HEK293 (cell line): ENCODE measurements around the gene SMURF1.

Source experiments
- CTCF ChIP-seq: fragments of 450-650 bp; formaldehyde crosslinking; IDR thresholded peaks from 2 replicates; pipeline ENCODE4 v1.5.1; 2016; ENCODE audit warnings: missing biosample characterization, missing genetic modification characterization
- SP2 ChIP-seq: fragments of 450-650 bp; formaldehyde crosslinking; IDR thresholded peaks from 2 replicates; pipeline ENCODE4 v1.5.1; 2016; ENCODE audit warnings: missing biosample characterization, missing genetic modification characterization
- ZBTB26 ChIP-seq: fragments of 450-650 bp; formaldehyde crosslinking; optimal IDR thresholded peaks from 2 replicates; pipeline ENCODE3; 2016; ENCODE audit warnings: missing biosample characterization, mild to moderate bottlenecking, missing genetic modification characterization
- ZNF274 ChIP-seq, 2 experiments: fragments of 200-500 bp in 1 of 2; fragments of 450-650 bp in 1 of 2; sonication (Bioruptor generic) in 1 of 2; formaldehyde crosslinking in 1 of 2; IDR thresholded peaks; 2 replicates each; pipeline versions ENCODE4 v1.5.1 to v1.6.1; 2014 to 2016; ENCODE audit warnings: borderline replicate concordance in 1 of 2, inconsistent platforms in 1 of 2, low read length in 1 of 2, missing biosample characterization in 1 of 2, missing genetic modification characterization in 1 of 2
- TF ChIP-seq, protein P1 (sequence below): fragments of 450-650 bp; formaldehyde crosslinking; conservative IDR thresholded peaks from 2 replicates; pipeline ENCODE4 v1.5.1; 2016; ENCODE audit warnings: low read depth, missing biosample characterization, missing genetic modification characterization

DNA sequence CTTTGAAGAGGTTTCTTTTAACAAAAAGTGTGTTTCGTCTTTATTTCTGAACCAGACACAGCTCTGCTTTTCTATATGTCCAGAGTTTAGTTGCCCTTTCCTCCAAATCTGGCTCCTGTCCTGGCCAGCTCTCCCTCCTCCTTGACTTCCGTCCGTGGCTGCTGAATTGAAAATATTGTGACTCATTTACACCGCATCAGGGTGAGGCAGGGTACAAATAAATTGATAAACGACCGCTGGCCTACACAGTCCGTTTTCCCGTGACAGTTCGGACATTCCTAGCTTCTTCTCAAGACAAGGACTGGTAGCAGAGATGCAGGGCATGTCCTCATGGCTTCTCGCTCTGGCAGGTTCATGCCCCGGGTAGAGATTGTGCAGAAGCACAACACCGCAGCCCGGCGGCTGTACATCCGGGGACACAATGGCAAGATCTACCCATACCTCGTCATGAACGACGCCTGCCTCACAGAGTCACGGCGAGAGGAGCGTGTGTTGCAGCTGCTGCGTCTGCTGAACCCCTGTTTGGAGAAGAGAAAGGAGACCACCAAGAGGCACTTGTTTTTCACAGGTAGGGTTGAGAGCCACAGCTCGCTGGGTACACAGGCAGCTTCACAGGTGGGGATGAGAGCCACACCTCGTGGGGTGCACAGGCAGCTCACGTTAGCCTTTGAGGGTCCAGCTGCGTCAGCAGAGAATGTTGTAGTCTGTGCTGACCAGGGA is 139.0 kb downstream of the SMURF1 start:
- TF ChIP-seq ZNF274 (IDR thresholded peaks at IDR 0.05; ENCODE audit: low read length) (no peak), ZNF274 (tag by site-specific recombination; IDR thresholded peaks at IDR 0.05; ENCODE audit: borderline replicate concordance) (no peak), CTCF (tag by site-specific recombination) (no peak), ZBTB26 (no peak), SP2 (tag by site-specific recombination) (no peak)
- TF ChIP-seq, protein P1, sequence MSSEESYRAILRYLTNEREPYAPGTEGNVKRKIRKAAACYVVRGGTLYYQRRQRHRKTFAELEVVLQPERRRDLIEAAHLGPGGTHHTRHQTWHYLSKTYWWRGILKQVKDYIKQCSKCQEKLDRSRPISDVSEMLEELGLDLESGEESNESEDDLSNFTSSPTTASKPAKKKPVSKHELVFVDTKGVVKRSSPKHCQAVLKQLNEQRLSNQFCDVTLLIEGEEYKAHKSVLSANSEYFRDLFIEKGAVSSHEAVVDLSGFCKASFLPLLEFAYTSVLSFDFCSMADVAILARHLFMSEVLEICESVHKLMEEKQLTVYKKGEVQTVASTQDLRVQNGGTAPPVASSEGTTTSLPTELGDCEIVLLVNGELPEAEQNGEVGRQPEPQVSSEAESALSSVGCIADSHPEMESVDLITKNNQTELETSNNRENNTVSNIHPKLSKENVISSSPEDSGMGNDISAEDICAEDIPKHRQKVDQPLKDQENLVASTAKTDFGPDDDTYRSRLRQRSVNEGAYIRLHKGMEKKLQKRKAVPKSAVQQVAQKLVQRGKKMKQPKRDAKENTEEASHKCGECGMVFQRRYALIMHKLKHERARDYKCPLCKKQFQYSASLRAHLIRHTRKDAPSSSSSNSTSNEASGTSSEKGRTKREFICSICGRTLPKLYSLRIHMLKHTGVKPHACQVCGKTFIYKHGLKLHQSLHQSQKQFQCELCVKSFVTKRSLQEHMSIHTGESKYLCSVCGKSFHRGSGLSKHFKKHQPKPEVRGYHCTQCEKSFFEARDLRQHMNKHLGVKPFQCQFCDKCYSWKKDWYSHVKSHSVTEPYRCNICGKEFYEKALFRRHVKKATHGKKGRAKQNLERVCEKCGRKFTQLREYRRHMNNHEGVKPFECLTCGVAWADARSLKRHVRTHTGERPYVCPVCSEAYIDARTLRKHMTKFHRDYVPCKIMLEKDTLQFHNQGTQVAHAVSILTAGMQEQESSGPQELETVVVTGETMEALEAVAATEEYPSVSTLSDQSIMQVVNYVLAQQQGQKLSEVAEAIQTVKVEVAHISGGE (tag by site-specific recombination) = no peak
